Measurements from ENCODE around the gene SGMS2.
"Not testable (repeated sequence)": the region's sequence is repeated elsewhere in the genome, so short reads cannot be mapped to it uniquely, and the experiment has no call there.

SGMS2 gene

GRCh38 chr4:107870916-107871786 is 46.4 kb downstream of the SGMS2 start:
- no peak for DNase-seq

- DNase-seq: no peak
Observed at GRCh38 chr4:107874024-107874423, 49.3 kb downstream of the SGMS2 start.

- DNase-seq: no peak
Observed at GRCh38 chr4:107876099-107876498, 51.4 kb downstream of the SGMS2 start.

GRCh38 chr4:107877361-107877760 is 52.6 kb downstream of the SGMS2 start:
- DNase-seq: no peak

- no peak for DNase-seq
Observed at GRCh38 chr4:107885865-107886264, 61.1 kb downstream of the SGMS2 start.

GRCh38 chr4:107888237-107888636 is 63.5 kb downstream of the SGMS2 start:
- no peak for DNase-seq

- DNase-seq: no peak
Observed at GRCh38 chr4:107890779-107891178, 66.0 kb downstream of the SGMS2 start.

GRCh38 chr4:107891299-107891698 is 66.6 kb downstream of the SGMS2 start:
- DNase-seq: no peak

GRCh38 chr4:107893171-107894137 is 68.7 kb downstream of the SGMS2 start:
- no peak for DNase-seq

GRCh38 chr4:107894138-107894603 is 69.4 kb downstream of the SGMS2 start:
- DNase-seq: no peak

GRCh38 chr4:107896158-107896645 is 71.5 kb downstream of the SGMS2 start:
- peak; percentile 20 for DNase-seq

- DNase-seq: no peak
Observed at GRCh38 chr4:107896646-107897045, 71.9 kb downstream of the SGMS2 start.

- DNase-seq: peak; percentile 20
Observed at GRCh38 chr4:107897823-107898222, 73.1 kb downstream of the SGMS2 start.

- DNase-seq: no peak
Observed at GRCh38 chr4:107900067-107900466, 75.3 kb downstream of the SGMS2 start.

- DNase-seq: no peak
Observed at GRCh38 chr4:107900508-107900907, 75.8 kb downstream of the SGMS2 start.

- no peak for DNase-seq
Observed at GRCh38 chr4:107901213-107901934, 76.6 kb downstream of the SGMS2 start.

GRCh38 chr4:107902715-107903114 is 78.0 kb downstream of the SGMS2 start:
- DNase-seq: no peak

GRCh38 chr4:107905082-107905481 is 80.3 kb downstream of the SGMS2 start:
- DNase-seq: not testable (repeated sequence)

- DNase-seq: no peak
Observed at GRCh38 chr4:107906458-107907100, 81.8 kb downstream of the SGMS2 start.

- DNase-seq: no peak
Observed at GRCh38 chr4:107908377-107908776, 83.6 kb downstream of the SGMS2 start.

GRCh38 chr4:107913283-107913899 is 88.7 kb downstream of the SGMS2 start:
- DNase-seq: peak; percentile 77

GRCh38 chr4:107915220-107915619 is 90.5 kb downstream of the SGMS2 start:
- no peak for DNase-seq

All from activated CD4-positive, alpha-beta T cell treated with anti-CD3 and anti-CD28 coated beads, Interleukin-2, Interleukin-6, amounts not matched to agents 100 ng/mL and 50 ng/mL, durations not matched to agents 16 hours and 8 hours (primary cell).